HCT116 (cell line): ENCODE data around the gene TCOF1.

Source experiments
- CEBPB ChIP-seq: IDR thresholded peaks from 2 replicates; pipeline ENCODE4 v1.6.1; 2012; ENCODE audit warnings: low read depth
- EGR1 ChIP-seq: IDR thresholded peaks from 2 replicates; pipeline ENCODE4 v1.6.1; 2012; ENCODE audit warnings: low read depth
- EZH2 ChIP-seq: fragments of 200-600 bp; sonication (generic); IDR thresholded peaks from 2 replicates; pipeline ENCODE4 v1.6.1; 2017; ENCODE audit warnings: antibody characterized with exemption, mixed run types
- EZH2phosphoT487 ChIP-seq: fragments of 200-600 bp; IDR thresholded peaks from 2 replicates; pipeline ENCODE4 v1.6.1; 2018; ENCODE audit warnings: antibody characterized with exemption, borderline replicate concordance
- MAX ChIP-seq: IDR thresholded peaks from 2 replicates; pipeline ENCODE4 v1.6.1; 2012
- POLR2A ChIP-seq: IDR thresholded peaks from 2 replicates; pipeline ENCODE4 v1.7.0; 2011; ENCODE audit warnings: borderline replicate concordance; ENCODE audit not compliant: insufficient read depth, insufficient read length; ENCODE audit errors: extremely low read depth
- POLR2AphosphoS5 ChIP-seq: IDR thresholded peaks from 2 replicates; pipeline ENCODE4 v1.6.1; 2011; ENCODE audit warnings: mild to moderate bottlenecking, low read depth, low read length, moderate library complexity
- SIN3A ChIP-seq: IDR thresholded peaks from 2 replicates; pipeline ENCODE4 v1.6.1; 2012; ENCODE audit warnings: low read depth
- TF ChIP-seq, protein P1 (sequence below), 3 experiments: fragments of 200-600 bp in 1 of 3; sonication (generic) in 1 of 3; IDR thresholded peaks in 2 of 3; conservative IDR thresholded peaks in 1 of 3; 2 replicates each; pipeline ENCODE4 v1.5.1; 2012 to 2017; ENCODE audit warnings: low read depth in 2 of 3, low read length in 2 of 3, antibody characterized with exemption in 1 of 3, borderline replicate concordance in 1 of 3, control low read depth in 1 of 3, mild to moderate bottlenecking in 1 of 3, mixed read lengths in 1 of 3, mixed run types in 1 of 3, moderate library complexity in 1 of 3; ENCODE audit not compliant: insufficient read depth in 1 of 3

DNA sequence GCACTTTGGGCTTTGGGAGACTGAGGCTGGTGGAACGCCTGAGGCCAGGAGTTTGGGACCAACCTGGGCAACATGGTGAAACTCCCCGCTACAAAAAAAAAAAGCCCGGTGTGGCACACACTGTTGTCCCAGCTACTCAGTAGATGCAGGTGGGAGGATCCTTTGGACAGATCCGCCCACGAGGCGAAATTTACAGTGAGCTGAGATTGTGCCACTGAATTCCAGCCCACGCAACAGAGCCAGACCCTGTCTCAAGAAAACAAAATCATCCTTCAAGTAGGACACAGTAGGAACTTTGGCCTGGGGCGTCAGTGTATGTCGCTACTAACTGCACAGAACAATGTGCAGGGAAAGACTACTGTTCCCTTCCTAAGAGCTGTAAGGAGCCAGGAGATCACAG, 87.3 kb downstream of the TCOF1 start:
- TF ChIP-seq, protein P1, sequence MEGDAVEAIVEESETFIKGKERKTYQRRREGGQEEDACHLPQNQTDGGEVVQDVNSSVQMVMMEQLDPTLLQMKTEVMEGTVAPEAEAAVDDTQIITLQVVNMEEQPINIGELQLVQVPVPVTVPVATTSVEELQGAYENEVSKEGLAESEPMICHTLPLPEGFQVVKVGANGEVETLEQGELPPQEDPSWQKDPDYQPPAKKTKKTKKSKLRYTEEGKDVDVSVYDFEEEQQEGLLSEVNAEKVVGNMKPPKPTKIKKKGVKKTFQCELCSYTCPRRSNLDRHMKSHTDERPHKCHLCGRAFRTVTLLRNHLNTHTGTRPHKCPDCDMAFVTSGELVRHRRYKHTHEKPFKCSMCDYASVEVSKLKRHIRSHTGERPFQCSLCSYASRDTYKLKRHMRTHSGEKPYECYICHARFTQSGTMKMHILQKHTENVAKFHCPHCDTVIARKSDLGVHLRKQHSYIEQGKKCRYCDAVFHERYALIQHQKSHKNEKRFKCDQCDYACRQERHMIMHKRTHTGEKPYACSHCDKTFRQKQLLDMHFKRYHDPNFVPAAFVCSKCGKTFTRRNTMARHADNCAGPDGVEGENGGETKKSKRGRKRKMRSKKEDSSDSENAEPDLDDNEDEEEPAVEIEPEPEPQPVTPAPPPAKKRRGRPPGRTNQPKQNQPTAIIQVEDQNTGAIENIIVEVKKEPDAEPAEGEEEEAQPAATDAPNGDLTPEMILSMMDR (IDR thresholded peaks at IDR 0.05 in 2 of 3, conservative IDR thresholded peaks at IDR 0.05 in 1 of 3; ENCODE audit: borderline replicate concordance in 1 of 3, insufficient read depth in 1 of 3, low read depth in 2 of 3, low read length in 2 of 3): no peak
- TF ChIP-seq EGR1 (no peak), MAX (no peak), CEBPB (no peak), EZH2 (no peak), EZH2phosphoT487 (no peak), SIN3A (no peak), POLR2A (no peak), POLR2AphosphoS5 (no peak)
